Measurements from ENCODE around the gene RNF141. TPM values are rescaled to one million over a fixed set of nuclear protein-coding genes. Genes with fewer than 3 reads are reported as not detected.

The RNF141 gene
- total and polyA plus RNA-seq, 2 of the 13 experiments (the other 11 are each of a cell fraction or from before 2014, with no cell fraction given): 9.3 to 22.4 TPM

DNA sequence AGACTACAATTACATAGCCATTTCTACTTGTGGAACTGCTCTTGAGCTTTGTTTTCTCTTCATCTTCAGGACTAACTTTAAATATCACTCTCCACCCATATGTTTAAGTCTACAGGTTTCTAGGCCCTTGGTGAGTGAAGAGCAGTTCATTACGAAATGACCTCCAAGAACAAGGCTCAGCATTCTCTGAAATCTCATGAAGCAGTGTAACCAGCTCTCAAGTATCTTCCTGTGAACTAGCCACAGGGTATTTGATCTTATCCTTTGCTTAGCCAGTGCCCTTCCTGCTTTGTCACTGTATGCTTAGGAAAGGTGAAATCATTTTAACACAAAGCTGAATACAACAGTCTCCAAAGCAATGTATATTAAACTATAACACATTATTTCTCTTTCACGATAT is 47.9 kb upstream of the RNF141 start:
- CTCF ChIA-PET (ENCODE audit: low intra/inter-chr PET ratio, low total read pairs): no interaction called here
- ATAC-seq: no peak
- Histone ChIP-seq H3K9me3 (ENCODE audit: low read length) (no peaks in the 10 kb centered on the region), H3K27ac (ENCODE audit: extremely low read length, insufficient read depth, low read length) (no peak overlapping the region), H3K9ac (ENCODE audit: insufficient read depth, low read depth, low read length) (no peak overlapping the region), H3K79me2 (ENCODE audit: insufficient read depth, low read length) (no peaks in the 10 kb centered on the region), H3K4me3 (replicated peaks in 1 of 3; ENCODE audit: insufficient read depth in 1 of 3, low read depth in 2 of 3, low read length in 3 of 3) (no peak overlapping the region), H2AFZ (ENCODE audit: low read length) (no peak overlapping the region), H3K4me2 (ENCODE audit: low read depth, low read length) (no peak overlapping the region), H3K27me3 (ENCODE audit: control insufficient read depth in 1 of 2, insufficient read depth in 2 of 2, low read length in 2 of 2) (peaks cover 1 to 3% of the 10 kb centered on the region in 2 experiments; a peak in 2 of 5 replicates), H4K20me1 (ENCODE audit: insufficient read depth, low read length) (no peaks in the 10 kb centered on the region), H3K4me1 (ENCODE audit: insufficient read depth, low read length) (0 out of 2 replicates have a peak, but pooled peaks cover 5% of the 10 kb centered on the region), H3K36me3 (replicated peaks in 1 of 2; ENCODE audit: control insufficient read depth in 1 of 2, insufficient read depth in 2 of 2, low read length in 2 of 2) (no peaks in the 10 kb centered on the region)
- intact Hi-C loops (cut with micrococcal nuclease; ENCODE audit: unreplicated experiment) (no loop called here), in situ Hi-C loops (cut with HindIII; ENCODE audit: extremely low pct_ligation_motif_present, low pct_unique_long_range_greater_than_20kb) (no loop called here)
- FAIRE-seq: no peak
- 44% methylated on average over 2 of the region's 2 CpGs for WGBS (ENCODE audit: low lambda C conversion rate)
- no peak for DNase-seq (ENCODE audit: low spot score)
- TF ChIP-seq, protein P1, sequence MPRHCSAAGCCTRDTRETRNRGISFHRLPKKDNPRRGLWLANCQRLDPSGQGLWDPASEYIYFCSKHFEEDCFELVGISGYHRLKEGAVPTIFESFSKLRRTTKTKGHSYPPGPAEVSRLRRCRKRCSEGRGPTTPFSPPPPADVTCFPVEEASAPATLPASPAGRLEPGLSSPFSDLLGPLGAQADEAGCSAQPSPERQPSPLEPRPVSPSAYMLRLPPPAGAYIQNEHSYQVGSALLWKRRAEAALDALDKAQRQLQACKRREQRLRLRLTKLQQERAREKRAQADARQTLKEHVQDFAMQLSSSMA (CRISPR knock-in tag; IDR thresholded peaks at IDR 0.05): no peak
- TF ChIP-seq MAFF (IDR thresholded peaks at IDR 0.05; ENCODE audit: low read depth, low read length) (no peak), MYC (CRISPR knock-in tag; IDR thresholded peaks at IDR 0.05; ENCODE audit: borderline replicate concordance) (no peak), SMAD1 (CRISPR knock-in tag; IDR thresholded peaks at IDR 0.05; ENCODE audit: borderline replicate concordance, low read depth) (no peak), ARID2 (CRISPR knock-in tag; IDR thresholded peaks at IDR 0.05; ENCODE audit: borderline replicate concordance) (no peak), ZNF10 (CRISPR knock-in tag; IDR thresholded peaks at IDR 0.05; ENCODE audit: borderline replicate concordance, low read depth) (no peak), SP1 (IDR thresholded peaks at IDR 0.05) (no peak), SP1 (CRISPR knock-in tag; IDR thresholded peaks at IDR 0.05) (no peak), FOXO1 (CRISPR knock-in tag; IDR thresholded peaks at IDR 0.05) (no peak)
- TF ChIP-seq, protein P2, sequence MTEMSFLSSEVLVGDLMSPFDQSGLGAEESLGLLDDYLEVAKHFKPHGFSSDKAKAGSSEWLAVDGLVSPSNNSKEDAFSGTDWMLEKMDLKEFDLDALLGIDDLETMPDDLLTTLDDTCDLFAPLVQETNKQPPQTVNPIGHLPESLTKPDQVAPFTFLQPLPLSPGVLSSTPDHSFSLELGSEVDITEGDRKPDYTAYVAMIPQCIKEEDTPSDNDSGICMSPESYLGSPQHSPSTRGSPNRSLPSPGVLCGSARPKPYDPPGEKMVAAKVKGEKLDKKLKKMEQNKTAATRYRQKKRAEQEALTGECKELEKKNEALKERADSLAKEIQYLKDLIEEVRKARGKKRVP (CRISPR knock-in tag; IDR thresholded peaks at IDR 0.05): no peak
- TF ChIP-seq, protein P3, sequence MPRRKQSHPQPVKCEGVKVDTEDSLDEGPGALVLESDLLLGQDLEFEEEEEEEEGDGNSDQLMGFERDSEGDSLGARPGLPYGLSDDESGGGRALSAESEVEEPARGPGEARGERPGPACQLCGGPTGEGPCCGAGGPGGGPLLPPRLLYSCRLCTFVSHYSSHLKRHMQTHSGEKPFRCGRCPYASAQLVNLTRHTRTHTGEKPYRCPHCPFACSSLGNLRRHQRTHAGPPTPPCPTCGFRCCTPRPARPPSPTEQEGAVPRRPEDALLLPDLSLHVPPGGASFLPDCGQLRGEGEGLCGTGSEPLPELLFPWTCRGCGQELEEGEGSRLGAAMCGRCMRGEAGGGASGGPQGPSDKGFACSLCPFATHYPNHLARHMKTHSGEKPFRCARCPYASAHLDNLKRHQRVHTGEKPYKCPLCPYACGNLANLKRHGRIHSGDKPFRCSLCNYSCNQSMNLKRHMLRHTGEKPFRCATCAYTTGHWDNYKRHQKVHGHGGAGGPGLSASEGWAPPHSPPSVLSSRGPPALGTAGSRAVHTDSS (CRISPR knock-in tag; conservative IDR thresholded peaks at IDR 0.05): no peak
- TF ChIP-seq, protein P4, sequence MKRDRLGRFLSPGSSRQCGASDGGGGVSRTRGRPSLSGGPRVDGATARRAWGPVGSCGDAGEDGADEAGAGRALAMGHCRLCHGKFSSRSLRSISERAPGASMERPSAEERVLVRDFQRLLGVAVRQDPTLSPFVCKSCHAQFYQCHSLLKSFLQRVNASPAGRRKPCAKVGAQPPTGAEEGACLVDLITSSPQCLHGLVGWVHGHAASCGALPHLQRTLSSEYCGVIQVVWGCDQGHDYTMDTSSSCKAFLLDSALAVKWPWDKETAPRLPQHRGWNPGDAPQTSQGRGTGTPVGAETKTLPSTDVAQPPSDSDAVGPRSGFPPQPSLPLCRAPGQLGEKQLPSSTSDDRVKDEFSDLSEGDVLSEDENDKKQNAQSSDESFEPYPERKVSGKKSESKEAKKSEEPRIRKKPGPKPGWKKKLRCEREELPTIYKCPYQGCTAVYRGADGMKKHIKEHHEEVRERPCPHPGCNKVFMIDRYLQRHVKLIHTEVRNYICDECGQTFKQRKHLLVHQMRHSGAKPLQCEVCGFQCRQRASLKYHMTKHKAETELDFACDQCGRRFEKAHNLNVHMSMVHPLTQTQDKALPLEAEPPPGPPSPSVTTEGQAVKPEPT (CRISPR knock-in tag; IDR thresholded peaks at IDR 0.05; ENCODE audit: low read depth): no peak
- POLR2A ChIA-PET: no interaction called here
- no TSS peak for BruUV-seq (replicated peaks)
